ENCODE data around the gene TNFRSF18.

Gene TNFRSF18

DNA sequence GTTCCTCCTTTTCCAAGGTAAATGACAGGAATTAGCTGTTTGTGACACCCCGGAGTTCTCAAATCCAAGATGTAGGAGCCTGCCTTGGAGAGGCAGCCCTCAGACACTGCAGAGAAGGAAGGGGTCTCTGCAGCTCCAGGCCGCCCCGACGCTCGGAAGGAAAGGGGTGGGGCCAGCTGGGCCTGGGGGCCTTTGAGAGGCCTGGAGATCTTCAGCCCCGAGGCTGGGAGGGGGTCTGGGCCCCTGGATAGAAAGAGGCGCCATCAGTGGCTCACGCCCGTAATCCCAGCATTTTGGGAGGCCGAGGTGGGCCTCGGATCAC is 1.1 kb upstream of the TNFRSF18 start:
- Mint-ChIP-seq H3K36me3 (ENCODE audit: low read depth) (no peaks in the 10 kb centered on the region), H3K9me3 (no peaks in the 10 kb centered on the region), H3K4me3 (no peak overlapping the region), H3K27me3 (ENCODE audit: low read depth) (peaks cover 14% of the 10 kb centered on the region), H3K4me1 (peaks cover 9% of the 10 kb centered on the region), H3K27ac (no peak overlapping the region)
- TF ChIP-seq, protein P1, sequence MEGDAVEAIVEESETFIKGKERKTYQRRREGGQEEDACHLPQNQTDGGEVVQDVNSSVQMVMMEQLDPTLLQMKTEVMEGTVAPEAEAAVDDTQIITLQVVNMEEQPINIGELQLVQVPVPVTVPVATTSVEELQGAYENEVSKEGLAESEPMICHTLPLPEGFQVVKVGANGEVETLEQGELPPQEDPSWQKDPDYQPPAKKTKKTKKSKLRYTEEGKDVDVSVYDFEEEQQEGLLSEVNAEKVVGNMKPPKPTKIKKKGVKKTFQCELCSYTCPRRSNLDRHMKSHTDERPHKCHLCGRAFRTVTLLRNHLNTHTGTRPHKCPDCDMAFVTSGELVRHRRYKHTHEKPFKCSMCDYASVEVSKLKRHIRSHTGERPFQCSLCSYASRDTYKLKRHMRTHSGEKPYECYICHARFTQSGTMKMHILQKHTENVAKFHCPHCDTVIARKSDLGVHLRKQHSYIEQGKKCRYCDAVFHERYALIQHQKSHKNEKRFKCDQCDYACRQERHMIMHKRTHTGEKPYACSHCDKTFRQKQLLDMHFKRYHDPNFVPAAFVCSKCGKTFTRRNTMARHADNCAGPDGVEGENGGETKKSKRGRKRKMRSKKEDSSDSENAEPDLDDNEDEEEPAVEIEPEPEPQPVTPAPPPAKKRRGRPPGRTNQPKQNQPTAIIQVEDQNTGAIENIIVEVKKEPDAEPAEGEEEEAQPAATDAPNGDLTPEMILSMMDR (IDR thresholded peaks at IDR 0.05; ENCODE audit: unreplicated experiment in 3 of 3): no peak

GRCh38 chr1:1206966-1207531 is 657 bp upstream of the TNFRSF18 start:
- H3K9me3 Mint-ChIP-seq: no peaks in the 10 kb centered on the region

GRCh38 chr1:1205769-1206375 is 520 bp downstream of the TNFRSF18 start:
- Mint-ChIP-seq H3K4me1 (peaks cover 9% of the 10 kb centered on the region), H3K4me3 (no peak overlapping the region), H3K27me3 (ENCODE audit: low read depth) (peaks cover 12% of the 10 kb centered on the region), H3K9me3 (no peaks in the 10 kb centered on the region), H3K36me3 (ENCODE audit: low read depth) (no peaks in the 10 kb centered on the region), H3K27ac (no peak overlapping the region)
- TF ChIP-seq, protein P1 (IDR thresholded peaks at IDR 0.05; ENCODE audit: unreplicated experiment in 3 of 3): no peak

More at GRCh38 chr1:1206966-1207531, 657 bp upstream of the TNFRSF18 start:
- H3K27me3 Mint-ChIP-seq (ENCODE audit: low read depth): peaks cover 14% of the 10 kb centered on the region
- H3K27ac Mint-ChIP-seq: no peak overlapping the region
- peaks cover 9% of the 10 kb centered on the region for H3K4me1 Mint-ChIP-seq
- peak overlapping the region in 1 of 3 experiments; percentile 50 for H3K4me3 Mint-ChIP-seq
- TF ChIP-seq, protein P1 (IDR thresholded peaks at IDR 0.05; ENCODE audit: unreplicated experiment in 3 of 3): no peak
- H3K36me3 Mint-ChIP-seq (ENCODE audit: low read depth): no peaks in the 10 kb centered on the region

DNA sequence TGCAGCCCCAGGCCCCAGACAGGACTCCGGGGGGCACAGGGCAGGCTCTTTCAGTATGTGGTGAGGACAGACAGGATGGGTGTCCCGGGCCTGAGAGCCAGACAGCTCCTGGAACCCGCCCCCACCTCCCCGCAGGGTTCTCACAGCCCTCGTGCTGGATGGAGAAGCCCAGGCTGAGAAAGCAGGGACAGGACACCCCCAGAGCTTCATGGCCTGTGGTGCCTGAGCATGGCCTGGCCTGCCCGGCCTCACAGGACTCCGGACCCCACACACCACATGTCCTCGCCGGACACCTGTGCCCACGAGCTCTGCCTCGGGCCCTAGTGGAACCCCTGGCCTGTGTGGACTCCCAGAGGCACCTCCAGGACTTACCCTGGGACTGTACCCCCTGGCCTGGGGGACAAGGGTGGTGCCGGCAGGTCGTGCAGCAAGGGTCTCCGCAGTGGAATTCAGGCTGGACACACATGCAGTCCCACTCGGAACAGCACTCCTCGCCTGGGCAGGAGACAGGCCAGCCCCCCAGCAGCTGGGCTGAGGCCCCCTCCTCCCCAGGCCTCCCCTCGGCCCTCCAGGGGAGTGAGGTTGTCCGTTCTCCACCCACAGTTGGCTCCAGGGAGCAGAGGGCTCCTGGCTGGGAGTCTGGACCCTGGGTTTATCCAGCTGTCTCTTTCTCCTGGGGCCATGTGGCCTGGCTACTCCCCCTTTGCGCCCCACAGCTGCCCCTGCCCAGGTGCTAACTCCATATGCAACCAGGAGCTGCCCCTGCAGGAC is 1.2 kb downstream of the TNFRSF18 start:
- H3K9me3 Mint-ChIP-seq: no peaks in the 10 kb centered on the region
- H3K4me3 Mint-ChIP-seq: no peak overlapping the region
- peaks cover 9% of the 10 kb centered on the region for H3K4me1 Mint-ChIP-seq
- H3K27me3 Mint-ChIP-seq (ENCODE audit: low read depth): peaks cover 11% of the 10 kb centered on the region
- no peak overlapping the region for H3K27ac Mint-ChIP-seq
- no peaks in the 10 kb centered on the region for H3K36me3 Mint-ChIP-seq (ENCODE audit: low read depth)
- TF ChIP-seq, protein P1 (IDR thresholded peaks at IDR 0.05; ENCODE audit: unreplicated experiment in 3 of 3): no peak

- Mint-ChIP-seq H3K27me3 (ENCODE audit: low read depth) (peaks cover 14% of the 10 kb centered on the region), H3K4me1 (peaks cover 9% of the 10 kb centered on the region), H3K36me3 (ENCODE audit: low read depth) (no peaks in the 10 kb centered on the region), H3K9me3 (no peaks in the 10 kb centered on the region), H3K27ac (no peak overlapping the region), H3K4me3 (no peak overlapping the region)
- TF ChIP-seq, protein P1 (IDR thresholded peaks at IDR 0.05; ENCODE audit: unreplicated experiment in 3 of 3): no peak
Measured at GRCh38 chr1:1204425-1204920, 1.9 kb downstream of the TNFRSF18 start.
